Left ventricle myocardium inferior (tissue), 1 donor: ENCODE data around the gene RNF150. TPM values are rescaled to one million over a fixed set of nuclear protein-coding genes. Genes with fewer than 3 reads are reported as not detected.
A peak's percentile ranks its signal among the peaks of the same experiment; 100 is the strongest.

Experiments
- DNase-seq: peaks from one replicate; pipeline ENCODE4 v3.0.0-alpha.2; 2020
- H3K27ac ChIP-seq: fragments of 200-600 bp; replicated peaks from 2 replicates; pipeline ENCODE4 v1.8.0; 2021
- H3K27me3 ChIP-seq: fragments of 200-600 bp; 2 replicates; pipeline ENCODE4 v1.8.0; 2021; ENCODE audit warnings: low read depth
- H3K36me3 ChIP-seq: fragments of 200-600 bp; 2 replicates; pipeline ENCODE4 v1.8.0; 2021
- H3K4me1 ChIP-seq: fragments of 200-600 bp; 2 replicates; pipeline ENCODE4 v1.8.0; 2021
- H3K4me3 ChIP-seq: fragments of 200-600 bp; 2 replicates; pipeline ENCODE4 v1.8.0; 2021; ENCODE audit warnings: mild to moderate bottlenecking, moderate library complexity
- H3K9me3 ChIP-seq: fragments of 200-600 bp; replicated peaks from 2 replicates; pipeline ENCODE4 v1.8.0; 2021
- CTCF ChIP-seq: fragments of 200-600 bp; IDR thresholded peaks from 2 replicates; pipeline ENCODE4 v1.8.0; 2021; ENCODE audit warnings: antibody characterized with exemption, mild to moderate bottlenecking, borderline replicate concordance
- intact Hi-C: fragments of 100-400 bp; cut with micrococcal nuclease; formaldehyde crosslinking; loops from one replicate; pipeline ENCODE4 v1.11.0; 2022
- total RNA-seq: library from RNA; stranded (reverse); fragmentation: NEBNext Ultra II Directional; extraction: Animal tissue kit (Norgen Biotek cat#: 25700); gene quantifications from one replicate; pipeline ENCODE4 v1.2.1, GENCODE V29; 2021
- donor health status: DM: no; HTN: yes; CAD: no; lungs with severe emphysema.

The RNF150 gene
- total RNA-seq, 1 donor from 2014 or later = 68.0 TPM

DNA sequence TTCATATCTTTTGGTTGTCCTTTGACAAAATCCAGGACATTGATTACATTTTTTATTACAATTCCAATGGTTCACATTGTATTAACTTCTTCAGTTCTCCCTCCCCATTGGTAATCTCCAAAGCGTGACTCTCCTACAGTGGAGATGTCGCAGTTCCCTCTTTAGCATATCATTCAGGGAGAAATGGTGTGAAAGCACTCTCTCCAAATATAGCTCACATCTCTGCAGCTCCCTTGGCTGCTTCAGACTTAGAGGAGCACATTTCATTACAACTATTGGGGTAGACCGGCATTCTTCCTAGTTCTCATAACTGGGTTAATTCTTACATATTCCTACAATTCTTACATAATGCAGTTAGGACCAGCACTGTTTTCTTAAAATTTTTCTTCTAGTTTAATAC is 25.3 kb downstream of the RNF150 start:
- peaks cover under 1% of the 10 kb centered on the region for H3K9me3 ChIP-seq
- peak overlapping the region; percentile 22 for H3K4me3 ChIP-seq
- no peak for TF ChIP-seq CTCF
- DNase-seq = no peak
- H3K36me3 ChIP-seq = no peaks in the 10 kb centered on the region
- no peaks in the 10 kb centered on the region for H3K27me3 ChIP-seq
- peaks cover 46% of the 10 kb centered on the region for H3K4me1 ChIP-seq
- peak overlapping the region; percentile 36 for H3K27ac ChIP-seq
- intact Hi-C loops = no loop called here

- no peaks in the 10 kb centered on the region for H3K9me3 ChIP-seq
- TF ChIP-seq CTCF = no peak
- H3K36me3 ChIP-seq = no peaks in the 10 kb centered on the region
- peaks cover 40% of the 10 kb centered on the region for H3K4me1 ChIP-seq
- H3K27ac ChIP-seq = peak overlapping the region; percentile 52
- no peak for DNase-seq
- no peak overlapping the region for H3K4me3 ChIP-seq
- intact Hi-C loops = no loop called here
- no peaks in the 10 kb centered on the region for H3K27me3 ChIP-seq
Observed at GRCh38 chr4:141102367-141102766, 30.9 kb downstream of the RNF150 start.

GRCh38 chr4:141101511-141101910 is 31.8 kb downstream of the RNF150 start:
- Histone ChIP-seq H3K27me3 (no peaks in the 10 kb centered on the region), H3K4me3 (no peak overlapping the region), H3K9me3 (no peaks in the 10 kb centered on the region), H3K36me3 (no peaks in the 10 kb centered on the region), H3K27ac (peak overlapping the region; percentile 52), H3K4me1 (peaks cover 38% of the 10 kb centered on the region)
- TF ChIP-seq CTCF = no peak
- DNase-seq = no peak
- intact Hi-C loops = no loop called here

DNA sequence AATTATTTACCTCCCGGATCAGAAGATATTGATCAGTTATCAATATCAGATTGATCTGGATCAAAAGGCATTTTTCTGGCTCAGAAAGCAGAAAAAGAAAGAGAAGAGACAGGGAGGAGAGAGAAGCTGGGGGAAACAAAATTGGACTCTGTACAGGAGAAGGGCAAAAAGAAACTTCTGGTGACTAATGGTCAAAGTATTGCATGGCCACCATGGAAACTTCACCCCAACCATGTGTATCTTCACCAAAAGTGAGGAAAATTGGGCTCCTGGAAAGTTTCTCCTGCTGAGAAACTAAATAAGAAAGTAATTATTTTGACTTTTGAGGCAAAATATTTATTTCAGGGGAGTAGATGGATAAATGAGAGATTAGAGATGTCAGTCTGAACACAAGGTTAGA is 33.9 kb downstream of the RNF150 start:
- no peaks in the 10 kb centered on the region for H3K36me3 ChIP-seq
- TF ChIP-seq CTCF = no peak
- H3K27me3 ChIP-seq = no peaks in the 10 kb centered on the region
- no peak for DNase-seq
- H3K9me3 ChIP-seq = peaks cover 2% of the 10 kb centered on the region
- no peak overlapping the region for H3K4me3 ChIP-seq
- no peak overlapping the region for H3K27ac ChIP-seq
- H3K4me1 ChIP-seq = peaks cover 26% of the 10 kb centered on the region
- intact Hi-C loops = no loop called here

DNA sequence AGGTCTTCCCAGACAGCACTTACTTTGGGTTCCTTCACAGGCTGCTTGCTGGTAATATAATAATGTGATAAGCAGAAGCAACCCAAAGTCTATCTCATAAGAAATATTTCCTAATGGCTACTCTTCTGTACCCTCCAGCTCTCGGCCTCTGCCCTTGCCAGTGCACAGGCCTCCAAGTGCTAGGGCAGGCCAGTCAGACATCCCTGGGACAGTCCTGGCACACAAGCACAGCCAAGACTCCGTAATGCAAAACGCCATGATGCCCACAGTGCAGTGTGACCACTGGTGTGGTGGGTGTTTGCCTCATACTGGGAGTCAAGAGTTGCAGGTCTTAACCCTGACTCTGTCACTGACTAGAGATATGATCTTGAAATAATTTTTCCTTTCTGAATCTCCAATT is 35.1 kb downstream of the RNF150 start:
- peaks cover 26% of the 10 kb centered on the region for H3K4me1 ChIP-seq
- no peaks in the 10 kb centered on the region for H3K27me3 ChIP-seq
- H3K9me3 ChIP-seq = peaks cover 12% of the 10 kb centered on the region
- no peak for DNase-seq
- no peak overlapping the region for H3K27ac ChIP-seq
- TF ChIP-seq CTCF = no peak
- H3K4me3 ChIP-seq = no peak overlapping the region
- H3K36me3 ChIP-seq = no peaks in the 10 kb centered on the region
- intact Hi-C loops = no loop called here

DNA sequence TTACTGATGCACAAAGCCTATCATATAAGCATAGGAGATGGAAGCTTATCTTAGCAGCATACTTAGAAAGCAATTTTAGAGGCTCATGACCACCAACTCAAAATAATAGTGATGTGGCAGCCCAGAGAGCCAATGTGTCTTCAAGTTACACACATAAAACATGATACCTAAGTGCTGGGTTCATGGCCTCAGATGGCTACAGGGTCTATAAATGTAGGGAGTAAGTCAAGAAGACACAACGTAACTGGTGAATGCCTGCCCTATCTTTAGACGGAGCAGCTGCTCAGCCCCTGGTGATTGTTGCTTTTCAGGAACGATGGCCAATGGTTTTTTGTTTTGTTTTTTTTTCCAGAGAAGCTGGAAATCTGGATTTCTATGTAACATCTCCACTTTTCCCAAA is 42.8 kb downstream of the RNF150 start:
- H3K36me3 ChIP-seq = no peaks in the 10 kb centered on the region
- H3K27ac ChIP-seq = no peak overlapping the region
- H3K4me3 ChIP-seq = no peak overlapping the region
- intact Hi-C loops = no loop called here
- no peak for TF ChIP-seq CTCF
- H3K9me3 ChIP-seq = peaks cover 12% of the 10 kb centered on the region
- no peaks in the 10 kb centered on the region for H3K27me3 ChIP-seq
- peaks cover 9% of the 10 kb centered on the region for H3K4me1 ChIP-seq
- DNase-seq = no peak
